ENCODE data around the gene CSNK1D.

Gene CSNK1D

DNA sequence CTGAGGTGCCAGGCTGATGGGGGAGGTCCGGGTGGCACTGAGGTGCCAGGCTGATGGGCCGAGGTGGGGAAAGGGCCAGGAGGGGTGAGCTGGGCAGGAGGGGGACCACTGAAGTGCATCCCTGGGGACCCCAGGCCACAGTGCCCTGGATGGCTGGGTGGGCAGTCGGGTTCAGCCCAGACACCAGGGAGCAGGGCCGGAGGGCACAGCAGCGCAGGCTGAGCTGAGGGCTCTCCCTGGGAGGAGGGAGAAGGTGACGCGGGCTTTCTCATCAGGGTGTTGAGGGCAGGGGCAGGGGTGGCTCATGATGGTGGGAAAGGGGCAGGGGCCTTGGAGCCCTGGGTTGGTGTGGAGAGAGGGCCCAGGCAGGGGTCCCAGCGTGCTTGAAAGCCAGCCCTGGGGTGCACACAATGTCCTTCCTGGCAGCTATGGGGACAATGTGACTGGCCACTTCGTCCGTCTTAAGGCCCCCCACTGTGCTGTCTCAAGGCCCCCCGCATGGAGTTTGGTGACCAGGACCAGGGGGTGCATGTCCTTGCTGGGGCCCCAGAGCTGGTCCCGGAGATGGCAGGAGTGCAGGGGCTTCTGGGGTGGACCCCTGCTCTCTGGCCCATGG lies 27.9 kb upstream of the CSNK1D start:
- no peak for DNase-seq (ENCODE audit: low read depth)
- H3K4me3 ChIP-seq (ENCODE audit: low read length): no peak overlapping the region
- TF ChIP-seq, protein P1, sequence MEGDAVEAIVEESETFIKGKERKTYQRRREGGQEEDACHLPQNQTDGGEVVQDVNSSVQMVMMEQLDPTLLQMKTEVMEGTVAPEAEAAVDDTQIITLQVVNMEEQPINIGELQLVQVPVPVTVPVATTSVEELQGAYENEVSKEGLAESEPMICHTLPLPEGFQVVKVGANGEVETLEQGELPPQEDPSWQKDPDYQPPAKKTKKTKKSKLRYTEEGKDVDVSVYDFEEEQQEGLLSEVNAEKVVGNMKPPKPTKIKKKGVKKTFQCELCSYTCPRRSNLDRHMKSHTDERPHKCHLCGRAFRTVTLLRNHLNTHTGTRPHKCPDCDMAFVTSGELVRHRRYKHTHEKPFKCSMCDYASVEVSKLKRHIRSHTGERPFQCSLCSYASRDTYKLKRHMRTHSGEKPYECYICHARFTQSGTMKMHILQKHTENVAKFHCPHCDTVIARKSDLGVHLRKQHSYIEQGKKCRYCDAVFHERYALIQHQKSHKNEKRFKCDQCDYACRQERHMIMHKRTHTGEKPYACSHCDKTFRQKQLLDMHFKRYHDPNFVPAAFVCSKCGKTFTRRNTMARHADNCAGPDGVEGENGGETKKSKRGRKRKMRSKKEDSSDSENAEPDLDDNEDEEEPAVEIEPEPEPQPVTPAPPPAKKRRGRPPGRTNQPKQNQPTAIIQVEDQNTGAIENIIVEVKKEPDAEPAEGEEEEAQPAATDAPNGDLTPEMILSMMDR (conservative IDR thresholded peaks at IDR 0.05; ENCODE audit: low read depth, low read length): no peak

DNA sequence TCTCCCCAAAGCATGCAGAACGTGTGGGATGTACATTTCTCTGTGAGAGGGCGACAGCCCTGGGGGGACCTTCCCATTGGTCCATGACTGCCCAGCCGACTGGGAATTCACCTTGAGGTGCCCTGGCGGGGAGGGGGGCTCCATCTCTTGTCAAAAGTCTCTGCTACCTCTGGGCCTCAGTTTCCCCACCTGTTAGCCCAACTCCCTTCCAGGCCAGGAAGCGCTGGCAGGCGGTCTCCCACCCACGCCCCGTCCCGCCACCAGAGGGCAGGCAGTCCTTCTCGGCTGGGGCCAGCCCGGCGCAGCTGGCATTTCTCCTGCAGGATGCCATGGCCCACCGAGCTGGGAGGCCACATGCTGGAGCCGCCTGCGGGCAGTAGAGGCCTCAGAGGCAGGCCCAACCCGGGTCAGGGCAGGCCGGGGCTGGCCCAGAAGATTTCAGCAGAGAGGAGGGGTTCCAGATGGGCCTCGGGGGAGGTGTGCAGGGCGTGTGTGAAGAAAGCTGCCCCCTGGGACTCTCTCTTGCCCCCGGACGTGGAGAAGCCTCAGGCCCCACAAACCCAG lies 27.3 kb upstream of the CSNK1D start:
- TF ChIP-seq, protein P1 (conservative IDR thresholded peaks at IDR 0.05; ENCODE audit: low read depth, low read length): peak; percentile 84
- no peak overlapping the region for H3K4me3 ChIP-seq (ENCODE audit: low read length)
- DNase-seq (ENCODE audit: low read depth): no peak

- no peak for DNase-seq (ENCODE audit: low read depth)
- H3K4me3 ChIP-seq (ENCODE audit: low read length): no peak overlapping the region
- TF ChIP-seq, protein P1 (conservative IDR thresholded peaks at IDR 0.05; ENCODE audit: low read depth, low read length): no peak
Observed at GRCh38 chr17:82300228-82300627, 26.7 kb upstream of the CSNK1D start.

GRCh38 chr17:82299452-82299851 lies 26.0 kb upstream of the CSNK1D start:
- TF ChIP-seq, protein P1 (conservative IDR thresholded peaks at IDR 0.05; ENCODE audit: low read depth, low read length): no peak
- H3K4me3 ChIP-seq (ENCODE audit: low read length): no peak overlapping the region
- DNase-seq (ENCODE audit: low read depth): no peak

DNA sequence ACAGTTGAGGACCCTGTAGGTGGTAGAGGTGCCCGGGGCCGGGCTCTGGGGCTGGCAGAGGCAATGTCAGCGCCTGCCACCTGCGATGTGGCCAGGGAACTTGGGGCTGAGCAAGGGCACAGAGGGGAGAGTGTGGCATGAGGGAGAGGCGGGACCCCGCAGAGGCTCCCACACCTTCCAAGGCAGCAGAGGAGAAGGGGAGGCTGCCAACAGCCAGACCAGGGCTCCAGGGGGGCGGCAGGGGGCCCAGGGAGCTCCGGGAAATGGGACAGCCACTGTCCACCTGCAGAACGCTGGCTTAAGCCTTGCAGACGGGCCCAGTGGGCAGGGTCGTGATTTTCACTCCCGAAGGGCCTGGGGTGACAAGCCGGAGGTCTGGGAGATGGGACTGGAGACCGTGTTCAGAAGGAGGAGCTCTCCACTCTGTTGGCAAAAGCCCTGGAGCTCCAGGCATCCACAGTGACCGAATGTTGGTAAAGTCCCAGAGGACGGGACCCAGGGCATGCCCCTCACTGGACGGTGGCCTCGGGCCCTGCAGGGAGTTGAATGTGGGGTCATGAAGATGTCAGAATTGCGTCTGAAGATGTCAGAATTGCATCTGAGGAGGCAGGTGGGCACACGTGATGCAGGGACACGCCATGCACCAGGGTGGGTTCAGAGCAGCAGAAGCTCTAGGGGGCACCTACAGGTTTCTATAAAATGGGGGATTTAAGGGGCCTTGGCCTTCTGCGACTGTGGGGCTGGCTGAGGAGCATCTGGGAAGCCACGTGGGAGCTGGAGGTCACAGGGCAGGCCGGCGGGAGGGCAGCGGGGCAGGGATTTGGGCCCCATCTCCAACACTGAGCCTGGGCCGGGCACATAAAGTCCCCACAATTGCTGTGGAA lies 25.3 kb upstream of the CSNK1D start:
- no peak for DNase-seq (ENCODE audit: low read depth)
- TF ChIP-seq, protein P1 (conservative IDR thresholded peaks at IDR 0.05; ENCODE audit: low read depth, low read length): no peak
- no peak overlapping the region for H3K4me3 ChIP-seq (ENCODE audit: low read length)

- TF ChIP-seq, protein P1 (conservative IDR thresholded peaks at IDR 0.05; ENCODE audit: low read depth, low read length): no peak
- H3K4me3 ChIP-seq (ENCODE audit: low read length): peak overlapping the region; percentile 32
- DNase-seq (ENCODE audit: low read depth): peak; percentile 69
Observed at GRCh38 chr17:82297714-82298537, 24.4 kb upstream of the CSNK1D start.

Measured in retinal pigment epithelial cell (primary cell).